ENCODE data around the gene CYP2U1.
A peak's percentile ranks its signal among the peaks of the same experiment; 100 is the strongest.
"Not testable (repeated sequence)": the region's sequence is repeated elsewhere in the genome, so short reads cannot be mapped to it uniquely, and the experiment has no call there.

Gene CYP2U1

GRCh38 chr4:107930821-107931774 is at the start of gene CYP2U1:
CYP2U1 (plus strand) TSS chr4:107931549; CDS start chr4:107931644, 95 bp downstream.
- peak; percentile 13 to 74 for DNase-seq

DNA sequence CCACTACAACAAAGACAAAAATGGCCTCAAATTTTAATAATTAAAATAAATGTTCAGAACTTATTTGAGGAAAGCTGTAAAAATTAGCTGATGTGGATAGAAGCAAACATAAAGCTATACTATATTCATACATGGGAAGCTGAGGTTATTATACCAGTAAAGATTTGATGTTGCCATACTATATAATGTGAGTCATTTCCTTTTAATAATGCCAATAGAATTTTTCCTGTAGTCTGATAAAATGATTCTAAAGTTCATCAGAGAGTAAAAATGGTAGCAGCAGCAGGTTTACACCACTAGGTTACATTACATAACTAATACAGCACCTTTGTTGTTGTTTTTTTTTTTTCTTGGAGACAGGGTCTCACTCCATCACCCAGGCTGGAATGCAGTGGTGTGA is 45.5 kb upstream of the CYP2U1 start:
- no peak for DNase-seq

GRCh38 chr4:107888237-107888636 is 43.1 kb upstream of the CYP2U1 start:
- DNase-seq: no peak

DNA sequence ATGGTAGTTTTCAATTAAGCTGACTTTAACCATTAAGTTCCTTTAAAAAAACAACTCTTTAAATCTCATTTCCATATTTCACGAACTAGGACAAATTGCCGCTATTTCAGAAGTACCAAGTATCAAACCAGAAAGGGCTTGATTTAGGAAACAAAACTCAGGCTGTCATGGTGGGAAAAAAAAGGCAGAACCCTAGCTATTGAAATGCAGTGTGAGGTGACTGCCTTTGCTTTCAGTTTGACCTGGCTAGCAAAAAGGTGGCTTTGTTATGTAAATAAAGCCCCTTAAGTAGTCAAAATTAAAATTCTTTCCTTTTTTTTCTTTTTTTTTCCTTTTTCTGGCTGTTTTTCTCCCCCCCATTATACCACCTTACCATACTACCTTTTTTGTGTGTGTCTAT is 40.6 kb upstream of the CYP2U1 start:
- no peak for DNase-seq

DNA sequence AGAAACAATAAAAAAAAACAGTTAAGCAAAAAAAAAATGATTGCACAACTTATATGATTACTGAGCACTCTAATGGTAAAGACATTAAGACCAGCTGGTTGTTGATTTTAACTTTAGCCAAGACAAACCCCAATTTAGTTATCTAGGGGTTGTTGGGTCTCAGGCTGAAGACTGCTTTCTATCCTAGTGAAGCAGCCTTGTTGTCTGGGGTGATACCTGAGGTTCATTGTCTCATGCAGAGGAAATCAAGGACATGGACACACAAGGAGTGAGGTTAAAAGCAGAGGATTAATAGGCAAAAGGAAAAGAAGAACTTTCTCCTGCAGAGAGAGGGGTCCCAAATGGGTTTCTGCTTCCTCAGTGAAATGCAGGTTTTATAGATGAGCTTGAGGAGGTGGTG is 40.0 kb upstream of the CYP2U1 start:
- DNase-seq: no peak

DNA sequence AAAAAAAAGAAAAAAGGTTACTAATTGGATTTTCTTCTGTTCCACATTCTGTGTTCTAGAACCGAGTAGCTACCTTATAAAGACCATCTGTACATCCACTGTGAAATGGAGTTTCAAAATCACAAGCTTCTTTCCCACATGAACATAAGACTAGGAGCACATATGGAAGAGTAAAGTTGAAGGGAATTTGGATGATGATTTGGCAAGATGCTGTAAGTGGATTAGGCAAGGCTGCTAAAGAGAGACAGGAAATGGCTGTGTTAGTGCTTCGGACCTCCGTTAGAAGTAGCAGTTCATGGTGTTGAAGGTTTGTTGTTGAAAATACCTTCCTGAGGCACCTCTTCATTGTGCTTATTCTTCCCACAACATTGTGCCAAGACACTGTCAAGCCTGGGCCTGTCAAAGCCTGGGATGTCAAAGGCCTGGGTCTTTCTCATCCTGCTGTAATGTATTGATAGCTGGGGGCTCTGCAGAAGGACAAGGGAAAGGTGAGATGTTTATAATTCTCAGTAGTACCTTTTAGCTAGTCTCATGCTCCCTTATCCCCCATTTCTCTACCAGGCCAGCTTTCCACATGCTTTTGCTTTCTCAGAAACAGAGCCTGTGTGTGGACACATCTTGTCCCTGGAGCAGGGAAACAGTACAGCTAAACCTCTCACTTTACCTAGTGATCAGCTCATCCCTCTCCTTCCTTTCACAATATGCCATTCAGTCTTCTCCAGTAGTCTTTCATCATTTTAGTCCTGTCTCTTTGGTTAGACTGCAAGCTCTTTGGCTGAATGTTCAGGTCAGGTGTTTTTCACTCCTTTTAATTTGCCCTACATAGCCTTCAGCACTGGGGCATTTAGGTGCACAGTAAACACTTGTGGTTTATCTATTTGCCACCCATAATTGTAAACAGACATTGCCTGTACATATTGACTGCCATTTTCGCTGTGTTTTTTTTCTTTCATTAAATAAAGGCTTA is 37.9 kb upstream of the CYP2U1 start:
- no peak for DNase-seq

DNA sequence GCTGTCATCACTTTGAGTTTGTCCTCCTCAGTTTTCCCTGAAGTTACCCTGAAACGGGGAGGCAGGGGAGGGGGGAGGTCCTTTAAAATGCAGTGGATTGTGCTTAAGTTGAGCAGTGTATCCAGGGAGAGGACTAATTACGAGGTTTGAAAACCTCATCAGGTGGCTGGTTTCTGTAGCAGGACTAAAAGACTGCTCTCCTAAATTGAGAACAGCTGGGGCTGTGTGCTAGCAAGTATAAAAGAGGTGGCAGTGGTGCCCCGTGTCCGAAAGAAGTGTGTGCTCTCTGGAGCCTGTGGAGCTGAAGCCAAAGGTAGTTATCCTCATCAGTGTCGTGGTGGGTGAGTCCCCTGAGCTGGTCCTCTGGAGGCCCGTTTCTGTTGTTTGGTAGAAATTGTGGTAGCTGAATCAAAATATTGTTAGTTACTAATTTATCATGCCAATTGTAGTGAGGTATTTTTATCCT is 37.2 kb upstream of the CYP2U1 start:
- DNase-seq: no peak

- no peak for DNase-seq
Observed at GRCh38 chr4:107896158-107896645, 35.1 kb upstream of the CYP2U1 start.

DNA sequence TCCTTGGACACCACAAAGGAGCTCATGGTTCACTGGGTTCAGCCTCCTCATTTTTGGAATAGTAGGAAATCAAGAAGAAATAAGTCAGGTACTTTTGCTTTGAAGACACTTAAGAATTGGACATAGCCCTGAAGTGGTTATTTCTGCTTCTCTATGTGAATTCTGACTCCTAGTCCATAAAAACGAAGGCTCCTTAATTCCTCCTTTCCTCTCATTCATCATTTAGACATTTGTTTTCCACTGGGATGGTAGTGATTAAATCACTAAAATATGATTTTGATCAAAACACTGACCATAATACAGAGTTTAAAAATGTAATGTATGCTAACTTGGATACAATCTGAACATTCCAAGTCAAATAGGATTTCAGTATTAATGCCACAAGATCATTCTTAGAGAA is 34.7 kb upstream of the CYP2U1 start:
- DNase-seq: no peak

GRCh38 chr4:107897823-107898222 is 33.5 kb upstream of the CYP2U1 start:
- DNase-seq: no peak

- DNase-seq: no peak
Observed at GRCh38 chr4:107900067-107900466, 31.3 kb upstream of the CYP2U1 start.

DNA sequence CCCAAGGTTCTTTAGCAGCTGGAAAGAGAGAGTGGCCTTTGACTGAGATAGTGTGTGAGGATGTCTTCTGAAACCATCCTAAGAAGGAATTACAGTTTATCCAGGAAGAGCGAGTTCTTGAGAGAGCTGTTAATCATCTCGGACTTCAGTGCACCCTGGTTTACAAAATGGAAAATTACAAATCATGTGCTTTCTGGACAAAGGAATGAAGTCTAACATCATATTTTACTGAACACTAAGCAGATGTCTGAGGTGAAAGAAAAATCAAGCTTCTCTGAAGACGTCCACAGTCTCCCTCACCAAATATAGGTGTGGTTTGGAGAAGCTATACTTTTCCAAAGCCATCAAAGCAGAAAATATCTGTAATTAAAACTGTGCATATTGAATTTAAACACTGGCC is 30.8 kb upstream of the CYP2U1 start:
- no peak for DNase-seq

DNA sequence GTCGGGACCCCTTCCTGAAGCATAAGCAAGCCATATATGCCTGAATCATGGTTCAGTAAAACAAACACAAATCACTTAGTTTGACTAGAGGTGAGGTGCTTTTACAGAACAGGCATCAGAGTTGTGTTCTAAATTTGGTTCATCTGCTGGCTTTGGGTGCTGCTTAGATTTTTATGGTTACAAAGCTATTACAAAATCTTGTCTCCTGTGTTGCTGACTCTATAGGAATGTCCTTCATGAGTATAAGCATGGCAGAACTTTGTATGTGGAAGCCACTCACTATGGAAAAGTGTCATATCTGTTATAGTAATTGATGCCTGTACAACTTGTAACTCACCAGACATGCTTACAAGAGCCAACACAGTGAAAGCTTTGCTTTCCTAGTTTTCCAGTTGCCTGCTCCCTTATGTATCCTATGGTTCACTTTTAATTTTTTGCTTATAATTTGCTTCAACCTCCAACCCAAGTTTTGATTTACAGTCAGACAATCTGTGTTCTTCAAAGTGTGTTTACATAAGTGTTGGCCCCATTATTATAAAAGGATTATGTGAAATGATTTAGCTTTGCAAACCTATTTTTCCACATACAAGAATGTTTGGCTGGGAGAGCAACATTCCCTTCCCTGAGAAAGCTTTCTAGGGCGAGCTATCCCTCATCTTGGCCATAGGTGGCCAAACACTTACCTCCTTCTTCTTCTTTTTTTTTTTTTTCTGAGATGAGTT is 30.0 kb upstream of the CYP2U1 start:
- DNase-seq: no peak

DNA sequence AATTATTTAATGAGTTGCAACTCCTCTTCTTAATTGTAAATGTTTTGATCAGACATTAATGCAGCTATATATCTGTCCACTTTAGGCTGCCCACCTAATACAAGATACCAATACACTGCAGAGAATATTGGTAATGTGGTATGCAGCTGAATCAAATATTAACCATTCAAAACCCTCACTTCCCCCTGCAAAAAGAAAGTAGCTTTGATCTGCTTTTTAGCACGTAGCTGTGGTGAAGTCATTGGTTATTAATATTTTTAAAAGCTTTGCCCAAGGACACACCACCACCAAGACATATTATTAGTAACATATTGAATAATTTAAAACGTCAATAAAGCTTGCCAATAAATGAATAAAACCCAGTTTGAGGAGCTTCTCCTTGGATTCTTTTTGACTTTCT is 28.6 kb upstream of the CYP2U1 start:
- DNase-seq: no peak

- DNase-seq: not testable (repeated sequence)
Observed at GRCh38 chr4:107905082-107905481, 26.3 kb upstream of the CYP2U1 start.

GRCh38 chr4:107906458-107907100 is 24.8 kb upstream of the CYP2U1 start:
- DNase-seq: no peak

DNA sequence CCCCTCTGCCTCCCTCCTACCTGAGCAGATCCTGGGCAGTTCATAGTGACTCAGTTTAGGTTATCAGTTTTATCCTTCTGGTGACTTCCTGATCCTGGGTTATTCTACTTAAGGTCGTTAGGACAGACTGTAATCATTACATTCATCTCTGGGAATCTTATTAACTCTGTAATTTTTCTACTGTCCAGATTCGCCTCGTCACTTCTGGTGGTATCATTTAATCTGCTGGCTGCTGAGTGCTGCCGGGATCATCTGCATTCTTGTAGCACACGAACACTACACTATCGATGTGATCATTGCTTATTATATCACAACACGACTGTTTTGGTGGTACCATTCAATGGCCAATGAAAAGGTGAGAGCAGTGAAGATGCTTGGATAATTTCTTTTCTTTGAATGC is 23.0 kb upstream of the CYP2U1 start:
- DNase-seq: no peak

GRCh38 chr4:107913283-107913899 is 18.0 kb upstream of the CYP2U1 start:
- peak; percentile 28 to 59 for DNase-seq

DNA sequence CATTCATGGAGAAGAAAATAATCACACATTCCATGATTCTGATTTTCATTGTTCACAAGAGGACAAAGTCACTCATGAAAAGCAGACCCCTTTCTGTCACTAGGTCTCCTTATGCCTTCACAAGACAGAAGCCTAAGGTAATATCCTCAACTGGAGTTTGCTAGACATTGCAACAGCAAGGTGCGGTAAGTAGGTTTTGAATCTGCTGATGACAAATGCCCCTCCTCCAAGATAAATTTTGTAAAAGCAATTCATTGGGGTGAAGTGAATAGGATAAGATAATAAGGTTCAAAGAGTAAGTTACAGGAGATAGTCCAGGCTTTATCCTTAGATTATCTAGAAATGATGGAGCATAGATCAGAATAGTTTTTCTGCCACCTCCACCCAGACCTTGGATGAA is 16.1 kb upstream of the CYP2U1 start:
- no peak for DNase-seq

DNA sequence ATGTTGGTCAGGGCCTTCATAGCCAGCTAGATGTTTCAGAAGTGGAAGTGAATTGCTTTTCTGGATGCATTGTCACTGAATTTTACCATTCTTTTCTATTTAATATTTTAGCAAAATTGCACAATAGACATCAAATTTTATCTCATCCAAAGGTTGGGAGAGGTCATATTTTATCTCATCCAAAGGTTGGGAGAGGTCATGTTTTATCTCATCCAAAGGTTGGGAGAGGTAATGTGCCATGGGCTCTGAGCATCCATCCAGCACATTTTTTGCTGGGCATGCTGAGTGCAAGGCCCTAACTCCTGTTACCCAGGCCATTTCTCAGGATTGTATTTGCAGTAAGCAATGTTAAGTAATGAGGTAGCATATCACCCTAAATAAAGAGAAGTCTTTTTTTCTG is 14.7 kb upstream of the CYP2U1 start:
- no peak for DNase-seq

DNA sequence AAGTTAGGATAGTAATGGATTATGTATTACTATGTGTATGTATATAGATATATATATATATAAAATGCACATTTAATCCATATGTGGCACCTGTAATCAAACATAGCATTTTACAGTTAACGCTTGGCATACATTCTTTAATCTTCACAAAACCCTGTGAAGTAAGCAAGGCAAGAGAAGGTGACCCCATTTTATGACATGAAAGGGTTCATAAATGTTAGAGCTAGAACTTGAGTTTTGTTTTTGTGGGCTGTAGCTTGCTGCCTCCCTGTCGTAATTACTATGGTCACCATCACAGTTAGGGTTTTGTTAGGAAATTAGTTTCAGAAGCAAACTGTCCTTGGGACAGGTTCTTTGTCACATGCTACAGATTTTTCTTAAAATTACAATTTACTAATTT is 13.8 kb upstream of the CYP2U1 start:
- no peak for DNase-seq

All from NCI-H446 (cell line).